Iris pigment epithelial cell (primary cell): ENCODE data around the gene EAPP.
"Not testable (repeated sequence)": the region's sequence is repeated elsewhere in the genome, so short reads cannot be mapped to it uniquely, and the experiment has no call there.

Source experiments
- DNase-seq: peaks from one replicate; pipeline ENCODE4 v3.0.0-alpha.2; 2011; ENCODE audit warnings: low read depth

Gene EAPP

GRCh38 chr14:34482463-34482862 is 57.0 kb downstream of the EAPP start:
- no peak for DNase-seq

- no peak for DNase-seq
These were observed 59.8 kb downstream of the EAPP start for GRCh38 chr14:34479694-34480093.

- DNase-seq: no peak
These were observed 61.2 kb downstream of the EAPP start for GRCh38 chr14:34478261-34478660.

- not testable (repeated sequence) for DNase-seq
These were observed 63.5 kb downstream of the EAPP start for GRCh38 chr14:34476036-34476435.

- DNase-seq: no peak
These were observed 64.3 kb downstream of the EAPP start for GRCh38 chr14:34475163-34475562.

GRCh38 chr14:34474187-34474679 is 65.3 kb downstream of the EAPP start:
- DNase-seq: no peak

GRCh38 chr14:34472706-34473279 is 66.7 kb downstream of the EAPP start:
- no peak for DNase-seq

GRCh38 chr14:34470319-34470718 is 69.2 kb downstream of the EAPP start:
- DNase-seq: no peak

GRCh38 chr14:34466691-34467090 is 72.8 kb downstream of the EAPP start:
- DNase-seq: no peak
